Suprapubic skin (tissue), 4 donors: ENCODE results near the gene CMSS1. TPM values are rescaled to one million over a fixed set of nuclear protein-coding genes. Genes with fewer than 3 reads are reported as not detected.
A peak's percentile ranks its signal among the peaks of the same experiment; 100 is the strongest.

ENCODE experiments used
- DNase-seq, 2 donors: peaks; one replicate each; pipeline ENCODE4 v3.0.0-alpha.2; 2019; ENCODE audit warnings: low spot score in 2 of 2
- H3K27ac ChIP-seq: fragments of 200-600 bp; sonication (generic); one replicate; pipeline ENCODE4 v1.5.1; 2019
- H3K27me3 ChIP-seq: fragments of 200-600 bp; sonication (generic); one replicate; pipeline ENCODE4 v1.5.1; 2019
- H3K36me3 ChIP-seq: fragments of 200-600 bp; sonication (generic); one replicate; pipeline ENCODE4 v1.5.1; 2019
- H3K4me1 ChIP-seq: fragments of 200-600 bp; sonication (generic); one replicate; pipeline ENCODE4 v1.5.1; 2019
- H3K4me3 ChIP-seq: fragments of 200-600 bp; sonication (generic); one replicate; pipeline ENCODE4 v1.5.1; 2019; ENCODE audit warnings: mild to moderate bottlenecking
- H3K9me3 ChIP-seq: fragments of 200-600 bp; sonication (generic); one replicate; pipeline ENCODE4 v1.5.1; 2019
- EP300 ChIP-seq: sonication (generic); formaldehyde crosslinking; IDR thresholded peaks from one replicate; pipeline ENCODE4 v1.6.1; 2017; ENCODE audit warnings: antibody characterized with exemption
- POLR2A ChIP-seq, 2 donors: fragments of 450-650 bp; IDR thresholded peaks; one replicate each; pipeline ENCODE4 v1.6.1; 2017; ENCODE audit warnings: antibody characterized with exemption in 2 of 2, mild to moderate bottlenecking in 2 of 2, moderate library complexity in 2 of 2
- POLR2AphosphoS5 ChIP-seq, 3 donors: sonication (generic); formaldehyde crosslinking; IDR thresholded peaks; one replicate each; pipeline ENCODE4 v1.6.1; 2017; ENCODE audit warnings: antibody characterized with exemption in 3 of 3
- WGBS: methylation state at CpG from one replicate; pipeline ENCODE4 v1.1.5; 2018; 5-methylcytosine and 5-hydroxymethylcytosine counted together
- total RNA-seq, 4 donors: library from RNA; depleted of rRNA; stranded (reverse); fragments of >200 nt; gene quantifications; one replicate each; pipeline ENCODE4 v1.1.0, GENCODE V29; 2016
- TF ChIP-seq, protein P1 (sequence below), 2 donors: fragments of 200-600 bp in 1 of 2; fragments of 450-650 bp in 1 of 2; sonication (generic) in 1 of 2; IDR thresholded peaks; one replicate each; pipeline ENCODE4 v1.5.1; 2016 to 2019; ENCODE audit warnings: antibody characterized with exemption in 2 of 2, mild to moderate bottlenecking in 1 of 2, moderate library complexity in 1 of 2

The CMSS1 gene
- total RNA-seq, 4 donors from 2014 or later: 13.2 to 17.1 (median 13.5) TPM

DNA sequence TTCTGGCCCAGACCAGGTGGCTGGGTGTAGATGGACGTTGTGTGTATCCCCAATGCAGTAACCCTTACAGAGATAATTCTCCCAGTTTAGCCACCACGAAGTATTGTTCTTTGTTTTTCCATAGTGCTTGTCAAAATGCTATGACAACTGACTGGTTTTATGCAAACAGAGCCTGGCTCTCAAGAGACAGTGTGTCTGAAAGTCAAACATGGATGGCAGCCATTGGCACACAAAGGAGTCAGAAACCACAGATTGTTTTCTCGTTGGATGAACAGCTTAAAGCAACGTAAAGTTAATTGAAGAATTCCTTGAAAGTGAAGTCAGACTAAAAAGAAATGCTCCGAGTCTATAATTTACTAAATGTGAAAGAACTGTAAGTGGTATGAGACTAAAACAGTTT, 205.5 kb downstream of the CMSS1 start:
- no peaks in the 10 kb centered on the region for H3K9me3 ChIP-seq
- H3K36me3 ChIP-seq: no peaks in the 10 kb centered on the region
- peaks cover 44% of the 10 kb centered on the region for H3K4me1 ChIP-seq
- no peaks in the 10 kb centered on the region for H3K27me3 ChIP-seq
- TF ChIP-seq POLR2A (IDR thresholded peaks at IDR 0.05) (no peak), EP300 (no peak), POLR2AphosphoS5 (IDR thresholded peaks at IDR 0.05) (no peak)
- TF ChIP-seq, protein P1, sequence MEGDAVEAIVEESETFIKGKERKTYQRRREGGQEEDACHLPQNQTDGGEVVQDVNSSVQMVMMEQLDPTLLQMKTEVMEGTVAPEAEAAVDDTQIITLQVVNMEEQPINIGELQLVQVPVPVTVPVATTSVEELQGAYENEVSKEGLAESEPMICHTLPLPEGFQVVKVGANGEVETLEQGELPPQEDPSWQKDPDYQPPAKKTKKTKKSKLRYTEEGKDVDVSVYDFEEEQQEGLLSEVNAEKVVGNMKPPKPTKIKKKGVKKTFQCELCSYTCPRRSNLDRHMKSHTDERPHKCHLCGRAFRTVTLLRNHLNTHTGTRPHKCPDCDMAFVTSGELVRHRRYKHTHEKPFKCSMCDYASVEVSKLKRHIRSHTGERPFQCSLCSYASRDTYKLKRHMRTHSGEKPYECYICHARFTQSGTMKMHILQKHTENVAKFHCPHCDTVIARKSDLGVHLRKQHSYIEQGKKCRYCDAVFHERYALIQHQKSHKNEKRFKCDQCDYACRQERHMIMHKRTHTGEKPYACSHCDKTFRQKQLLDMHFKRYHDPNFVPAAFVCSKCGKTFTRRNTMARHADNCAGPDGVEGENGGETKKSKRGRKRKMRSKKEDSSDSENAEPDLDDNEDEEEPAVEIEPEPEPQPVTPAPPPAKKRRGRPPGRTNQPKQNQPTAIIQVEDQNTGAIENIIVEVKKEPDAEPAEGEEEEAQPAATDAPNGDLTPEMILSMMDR (IDR thresholded peaks at IDR 0.05): no peak
- H3K27ac ChIP-seq: peak overlapping the region; percentile 84
- 34% methylated on average over 5 of the region's 5 CpGs for WGBS
- DNase-seq: no peak
- no peak overlapping the region for H3K4me3 ChIP-seq

DNA sequence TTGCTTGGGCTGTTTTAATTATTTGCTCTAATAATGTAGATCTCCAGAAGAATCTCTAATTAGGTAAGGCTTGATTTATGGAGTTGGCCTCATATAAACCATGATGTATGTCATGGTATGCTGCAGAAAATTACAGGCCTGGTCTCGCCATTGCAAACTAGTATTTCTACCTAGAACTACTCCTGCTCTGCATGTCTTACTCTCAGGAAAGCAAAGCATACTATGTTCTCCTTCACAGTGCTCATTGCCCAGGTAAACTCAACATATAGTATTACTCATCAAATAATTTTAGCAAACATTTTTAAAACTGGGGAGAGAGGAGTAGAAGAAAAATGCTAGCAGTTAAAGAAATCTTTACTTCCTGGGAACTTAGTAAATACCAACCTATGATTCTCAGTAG, 205.9 kb downstream of the CMSS1 start:
- H3K4me3 ChIP-seq: no peak overlapping the region
- 52% methylated on average over 1 of the region's 1 CpG for WGBS
- no peaks in the 10 kb centered on the region for H3K36me3 ChIP-seq
- TF ChIP-seq POLR2AphosphoS5 (IDR thresholded peaks at IDR 0.05): no peak
- no peaks in the 10 kb centered on the region for H3K27me3 ChIP-seq
- peak overlapping the region; percentile 84 for H3K27ac ChIP-seq
- DNase-seq: no peak
- peaks cover 44% of the 10 kb centered on the region for H3K4me1 ChIP-seq
- H3K9me3 ChIP-seq: no peaks in the 10 kb centered on the region

DNA sequence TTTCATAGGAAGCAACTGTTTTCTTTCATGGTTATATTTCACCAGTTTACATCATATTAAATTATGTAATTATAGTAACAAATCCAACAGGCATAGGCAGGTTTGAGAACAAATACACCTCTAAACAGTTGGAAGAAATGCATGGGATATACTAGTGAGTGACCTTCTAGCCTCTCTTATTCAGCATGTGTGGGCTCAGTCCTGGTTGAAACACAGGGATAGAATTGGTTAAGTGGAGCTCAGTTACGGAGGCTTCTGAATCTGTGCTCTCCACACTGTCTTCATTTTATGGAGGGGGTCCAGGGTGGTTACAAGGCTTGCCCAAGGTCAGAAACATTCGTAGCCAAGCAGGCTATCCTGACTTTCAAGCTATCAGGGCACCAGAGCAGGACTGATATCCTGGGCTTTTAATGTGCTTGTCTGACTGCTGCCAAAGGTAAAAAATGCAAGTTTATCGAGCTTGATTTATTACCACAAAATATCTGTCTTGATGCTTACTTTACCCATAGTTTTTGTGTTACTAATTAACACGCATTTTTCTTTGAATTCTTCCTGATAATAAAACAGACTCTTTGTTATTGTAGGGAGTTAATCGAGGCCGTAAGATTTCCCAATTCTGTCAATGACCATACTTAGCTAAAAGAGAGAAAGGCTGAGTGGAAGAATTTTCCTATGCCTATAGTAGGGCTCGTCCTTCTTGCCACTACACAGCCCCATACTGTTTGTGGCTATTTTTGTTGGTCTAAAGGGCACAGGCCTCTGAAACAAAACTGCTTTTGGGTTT, 207.1 kb downstream of the CMSS1 start:
- H3K4me1 ChIP-seq: peaks cover 44% of the 10 kb centered on the region
- 48% methylated on average over 7 of the region's 7 CpGs for WGBS
- DNase-seq: no peak
- H3K36me3 ChIP-seq: no peaks in the 10 kb centered on the region
- H3K9me3 ChIP-seq: no peaks in the 10 kb centered on the region
- no peak overlapping the region for H3K4me3 ChIP-seq
- H3K27me3 ChIP-seq: no peaks in the 10 kb centered on the region
- peak overlapping the region; percentile 84 for H3K27ac ChIP-seq
- TF ChIP-seq POLR2AphosphoS5 (IDR thresholded peaks at IDR 0.05): no peak
- no peak for TF ChIP-seq EP300
- TF ChIP-seq, protein P1 (IDR thresholded peaks at IDR 0.05): no peak
- no peak for TF ChIP-seq POLR2A (IDR thresholded peaks at IDR 0.05)

DNA sequence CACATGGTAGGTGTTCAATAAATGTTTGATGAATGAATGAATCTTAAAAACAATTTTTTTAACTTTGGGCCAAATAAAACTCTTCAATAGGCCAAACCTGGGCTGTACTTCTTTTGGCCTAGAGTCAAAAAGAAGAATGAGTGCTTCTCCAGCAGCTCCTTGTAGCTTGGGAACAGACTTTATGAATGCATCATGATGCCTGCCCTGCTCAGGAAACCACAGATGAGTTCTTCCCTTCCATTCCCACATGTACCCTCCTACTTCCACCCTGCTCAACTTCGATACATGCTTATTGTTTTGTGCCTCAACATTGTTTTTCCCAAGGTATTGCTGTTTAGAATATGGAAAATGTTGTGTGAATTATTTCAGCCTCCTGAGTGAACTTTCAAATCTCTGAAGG, 209.7 kb downstream of the CMSS1 start:
- 79% methylated on average over 1 of the region's 1 CpG for WGBS
- DNase-seq: no peak
- Histone ChIP-seq H3K9me3 (no peaks in the 10 kb centered on the region), H3K4me1 (peaks cover 34% of the 10 kb centered on the region), H3K27ac (no peak overlapping the region), H3K27me3 (no peaks in the 10 kb centered on the region), H3K4me3 (no peak overlapping the region), H3K36me3 (no peaks in the 10 kb centered on the region)
- TF ChIP-seq, protein P1 (IDR thresholded peaks at IDR 0.05): no peak
- no peak for TF ChIP-seq POLR2A (IDR thresholded peaks at IDR 0.05)
- no peak for TF ChIP-seq EP300
- no peak for TF ChIP-seq POLR2AphosphoS5 (IDR thresholded peaks at IDR 0.05)

DNA sequence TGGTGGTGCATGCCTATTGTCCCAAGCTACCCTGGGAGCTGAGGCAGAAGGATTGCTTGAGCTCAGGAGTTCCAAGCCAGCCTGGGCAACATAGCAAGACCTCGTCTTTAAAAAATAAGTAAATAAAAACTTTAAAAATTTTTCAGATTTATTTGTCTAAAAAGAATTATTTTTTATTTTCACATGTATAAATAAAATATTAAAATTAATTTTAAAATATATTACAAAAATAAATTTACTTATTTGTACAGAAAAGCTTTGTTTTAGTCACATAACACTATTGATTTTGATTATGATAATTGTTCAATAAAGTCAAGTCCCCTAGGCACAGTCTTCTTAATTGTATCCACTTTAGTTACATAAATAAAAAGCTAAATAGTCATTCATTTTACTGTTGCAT, 211.4 kb downstream of the CMSS1 start:
- DNase-seq: no peak
- WGBS: 93% methylated on average over 1 of the region's 1 CpG
- H3K9me3 ChIP-seq: no peaks in the 10 kb centered on the region
- H3K27me3 ChIP-seq: no peaks in the 10 kb centered on the region
- H3K36me3 ChIP-seq: no peaks in the 10 kb centered on the region
- H3K27ac ChIP-seq: no peak overlapping the region
- no peak overlapping the region for H3K4me3 ChIP-seq
- TF ChIP-seq, protein P1 (IDR thresholded peaks at IDR 0.05): no peak
- TF ChIP-seq POLR2AphosphoS5 (IDR thresholded peaks at IDR 0.05) (no peak), POLR2A (IDR thresholded peaks at IDR 0.05) (no peak), EP300 (no peak)
- H3K4me1 ChIP-seq: peaks cover 29% of the 10 kb centered on the region
